Tibial nerve (tissue), 4 donors: ENCODE results near the gene NXPH3.

ENCODE experiments used
- CTCF ChIP-seq, 5 experiments: fragments of 200-600 bp in 3 of 5; fragments of 450-650 bp in 2 of 5; sonication (generic) in 3 of 5; IDR thresholded peaks; one replicate each; pipeline ENCODE4 v1.5.1; 2016 to 2019; ENCODE audit warnings: antibody characterized with exemption in 5 of 5, mild to moderate bottlenecking in 3 of 5, moderate library complexity in 2 of 5
- EP300 ChIP-seq, 2 donors: sonication (generic); formaldehyde crosslinking; IDR thresholded peaks; one replicate each; pipeline ENCODE4 v1.6.1; 2017; ENCODE audit warnings: antibody characterized with exemption in 2 of 2, mild to moderate bottlenecking in 1 of 2

- TF ChIP-seq CTCF (IDR thresholded peaks at IDR 0.05), result no peak
- TF ChIP-seq EP300 (IDR thresholded peaks at IDR 0.05), result no peak
These were observed 4.5 kb downstream of the NXPH3 start for GRCh38 chr17:49580055-49580721.
